ENCODE results near the gene NFATC3.

The NFATC3 gene

GRCh38 chr16:68072038-68072695 lies 13.0 kb upstream of the NFATC3 start:
- DNase-seq (ENCODE audit: low spot score) = no peak

- no peak for DNase-seq (ENCODE audit: low spot score)
Measured at GRCh38 chr16:68073902-68074760, 11.0 kb upstream of the NFATC3 start.

- DNase-seq (ENCODE audit: low spot score) = peak; percentile 77
Measured at GRCh38 chr16:68074850-68075555, 10.2 kb upstream of the NFATC3 start.

GRCh38 chr16:68075980-68076379 lies 9.2 kb upstream of the NFATC3 start:
- DNase-seq (ENCODE audit: low spot score) = no peak

GRCh38 chr16:68076560-68076959 lies 8.6 kb upstream of the NFATC3 start:
- DNase-seq (ENCODE audit: low spot score) = no peak

GRCh38 chr16:68077866-68078700 lies 7.1 kb upstream of the NFATC3 start:
- no peak for DNase-seq (ENCODE audit: low spot score)

- no peak for DNase-seq (ENCODE audit: low spot score)
Measured at GRCh38 chr16:68078701-68079375, 6.3 kb upstream of the NFATC3 start.

- no peak for DNase-seq (ENCODE audit: low spot score)
Measured at GRCh38 chr16:68079376-68079625, 5.9 kb upstream of the NFATC3 start.

- peak; percentile 85 for DNase-seq (ENCODE audit: low spot score)
Measured at GRCh38 chr16:68079626-68080344, 5.4 kb upstream of the NFATC3 start.

GRCh38 chr16:68081861-68082628 lies 3.1 kb upstream of the NFATC3 start:
- no peak for DNase-seq (ENCODE audit: low spot score)

- no peak for DNase-seq (ENCODE audit: low spot score)
Measured at GRCh38 chr16:68082629-68083238, 2.4 kb upstream of the NFATC3 start.

- no peak for DNase-seq (ENCODE audit: low spot score)
Measured at GRCh38 chr16:68083239-68083781, 1.9 kb upstream of the NFATC3 start.

GRCh38 chr16:68083861-68084503 lies 1.2 kb upstream of the NFATC3 start:
- DNase-seq (ENCODE audit: low spot score) = no peak

GRCh38 chr16:68084504-68085258 lies 489 bp upstream of the NFATC3 start:
- DNase-seq (ENCODE audit: low spot score) = peak; percentile 85

- DNase-seq (ENCODE audit: low spot score) = no peak
Measured at GRCh38 chr16:68086336-68086841, 1.2 kb downstream of the NFATC3 start.

GRCh38 chr16:68086860-68087268 lies 1.7 kb downstream of the NFATC3 start:
- DNase-seq (ENCODE audit: low spot score) = no peak

- no peak for DNase-seq (ENCODE audit: low spot score)
Measured at GRCh38 chr16:68087688-68088087, 2.5 kb downstream of the NFATC3 start.

Measured in CD4-positive, alpha-beta T cell treated with Interleukin-6 at 100 ng/mL for 8 hours (primary cell).